Measurements from ENCODE around the gene AMDHD1.

DNA sequence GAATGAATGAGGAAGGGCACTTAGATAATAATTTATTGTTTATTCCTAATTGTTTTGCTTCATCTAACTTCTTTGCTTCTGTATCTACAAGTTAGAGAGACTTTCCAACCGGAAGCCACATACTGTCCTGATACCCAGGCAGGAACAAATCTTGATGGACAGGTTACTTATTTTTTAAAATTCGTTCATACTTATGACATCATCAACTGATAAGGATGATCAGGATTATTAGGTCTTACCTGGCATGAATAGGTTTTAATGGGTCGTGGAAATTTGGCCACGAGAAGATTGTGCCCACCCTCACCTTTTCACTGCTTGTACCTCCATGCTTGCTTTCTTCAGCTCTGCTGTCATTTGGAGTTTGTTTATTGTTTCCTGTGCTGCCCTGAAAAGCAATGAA, 45.0 kb upstream of the AMDHD1 start:
- TF ChIP-seq POLR2A (IDR thresholded peaks at IDR 0.05; ENCODE audit: low read depth, low read length) (no peak), EZH2 (IDR thresholded peaks at IDR 0.05; ENCODE audit: borderline replicate concordance, low read depth, low read length, severe bottlenecking) (no peak), MYC (IDR thresholded peaks at IDR 0.05; ENCODE audit: low read depth, low read length) (no peak), POLR2AphosphoS5 (IDR thresholded peaks at IDR 0.05; ENCODE audit: insufficient read depth, low read depth, low read length) (no peak), GATA2 (IDR thresholded peaks at IDR 0.05; ENCODE audit: insufficient read depth, insufficient read length, low read depth, low read length) (no peak), JUN (IDR thresholded peaks at IDR 0.05; ENCODE audit: borderline replicate concordance, insufficient read depth, insufficient read length, low read depth) (no peak)
- TF ChIP-seq, protein P1, sequence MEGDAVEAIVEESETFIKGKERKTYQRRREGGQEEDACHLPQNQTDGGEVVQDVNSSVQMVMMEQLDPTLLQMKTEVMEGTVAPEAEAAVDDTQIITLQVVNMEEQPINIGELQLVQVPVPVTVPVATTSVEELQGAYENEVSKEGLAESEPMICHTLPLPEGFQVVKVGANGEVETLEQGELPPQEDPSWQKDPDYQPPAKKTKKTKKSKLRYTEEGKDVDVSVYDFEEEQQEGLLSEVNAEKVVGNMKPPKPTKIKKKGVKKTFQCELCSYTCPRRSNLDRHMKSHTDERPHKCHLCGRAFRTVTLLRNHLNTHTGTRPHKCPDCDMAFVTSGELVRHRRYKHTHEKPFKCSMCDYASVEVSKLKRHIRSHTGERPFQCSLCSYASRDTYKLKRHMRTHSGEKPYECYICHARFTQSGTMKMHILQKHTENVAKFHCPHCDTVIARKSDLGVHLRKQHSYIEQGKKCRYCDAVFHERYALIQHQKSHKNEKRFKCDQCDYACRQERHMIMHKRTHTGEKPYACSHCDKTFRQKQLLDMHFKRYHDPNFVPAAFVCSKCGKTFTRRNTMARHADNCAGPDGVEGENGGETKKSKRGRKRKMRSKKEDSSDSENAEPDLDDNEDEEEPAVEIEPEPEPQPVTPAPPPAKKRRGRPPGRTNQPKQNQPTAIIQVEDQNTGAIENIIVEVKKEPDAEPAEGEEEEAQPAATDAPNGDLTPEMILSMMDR (IDR thresholded peaks at IDR 0.05; ENCODE audit: extremely low read depth in 1 of 2, insufficient read depth in 1 of 2, low read depth in 1 of 2, low read length in 2 of 2), result no peak
- TF ChIP-seq, protein P2, sequence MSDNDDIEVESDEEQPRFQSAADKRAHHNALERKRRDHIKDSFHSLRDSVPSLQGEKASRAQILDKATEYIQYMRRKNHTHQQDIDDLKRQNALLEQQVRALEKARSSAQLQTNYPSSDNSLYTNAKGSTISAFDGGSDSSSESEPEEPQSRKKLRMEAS (IDR thresholded peaks at IDR 0.05; ENCODE audit: insufficient read depth, insufficient read length), result no peak
